GM12878 (cell line): ENCODE results near the gene TPD52L2. TPM values are rescaled to one million over a fixed set of nuclear protein-coding genes. Genes with fewer than 3 reads are reported as not detected.

Experiments used
- EGR1 ChIP-seq, 2 experiments: IDR thresholded peaks; 1 replicate in 1 of 2; 2 replicates in 1 of 2; pipeline ENCODE4 v1.6.1; 2011 to 2012; ENCODE audit warnings: low read depth in 2 of 2, low read length in 2 of 2, borderline replicate concordance in 1 of 2, mild to moderate bottlenecking in 1 of 2, moderate library complexity in 1 of 2
- HDAC2 ChIP-seq: fragments of 200-600 bp; sonication (generic); IDR thresholded peaks from 2 replicates; pipeline ENCODE4 v1.6.1; 2017
- IKZF1 ChIP-seq: fragments of 450-650 bp; conservative IDR thresholded peaks from 2 replicates; pipeline ENCODE4 v1.6.1; 2017; ENCODE audit warnings: antibody characterized with exemption, mild to moderate bottlenecking
- PAX8 ChIP-seq: fragments of 450-650 bp; IDR thresholded peaks from 2 replicates; pipeline ENCODE4 v1.6.1; 2017; ENCODE audit warnings: mild to moderate bottlenecking, moderate library complexity
- POLR2A ChIP-seq: IDR thresholded peaks from 2 replicates; pipeline ENCODE4 v1.6.1; 2011; ENCODE audit warnings: low read depth, mild to moderate bottlenecking, low read length
- SUPT20H ChIP-seq: IDR thresholded peaks from 2 replicates; pipeline ENCODE4 v1.6.1; 2011; ENCODE audit warnings: low read depth, mild to moderate bottlenecking, low read length, moderate library complexity, borderline replicate concordance; ENCODE audit not compliant: control insufficient read depth
- ZBED1 ChIP-seq: IDR thresholded peaks from 2 replicates; pipeline ENCODE4 v1.6.1; 2016; ENCODE audit warnings: borderline replicate concordance
- polyA plus RNA-seq, 11 experiments: library from polyadenylated mRNA; depleted of rRNA in 4 of 11; unstranded in 6 of 11; stranded (reverse) in 5 of 11; fragments of >200 nt; fragmentation: Nextera tagmentation in 4 of 11; fragmentation: Illumina TruSeq in 1 of 11; extraction: Ambion mirVana in 4 of 11; extraction: Trizol in 1 of 11; gene quantifications; 1 replicate in 1 of 11; 2 replicates in 10 of 11; pipeline versions ENCODE4 v1.2.1 to v1.2.3, GENCODE V29; 2011 to 2016; ENCODE audit warnings: inconsistent platforms in 2 of 11, missing spikeins in 2 of 11, low read depth in 1 of 11
- total RNA-seq, 4 experiments: library from RNA; depleted of rRNA in 3 of 4; stranded (reverse); fragments of >200 nt in 3 of 4; fragmentation: Illumina TruSeq in 1 of 4; extraction: Trizol in 1 of 4; gene quantifications; 2 replicates each; pipeline versions ENCODE4 v1.2.1 to v1.2.3, GENCODE V29; 2013 to 2021
- TF ChIP-seq, protein P1 (sequence below): fragments of 450-650 bp; IDR thresholded peaks from 2 replicates; pipeline ENCODE4 v1.6.1; 2017; ENCODE audit warnings: mild to moderate bottlenecking, moderate library complexity
- TF ChIP-seq, protein P2 (sequence below): IDR thresholded peaks from 2 replicates; pipeline ENCODE4 v1.6.1; 2011; ENCODE audit warnings: low read depth, mild to moderate bottlenecking, low read length, moderate library complexity, borderline replicate concordance; ENCODE audit errors: extremely low read depth
- TF ChIP-seq, protein P3 (sequence below): IDR thresholded peaks from 2 replicates; pipeline ENCODE4 v1.6.1; 2012; ENCODE audit warnings: low read depth, low read length, improper control_type of control experiment
- TF ChIP-seq, protein P4 (sequence below), 3 experiments: IDR thresholded peaks in 2 of 3; conservative IDR thresholded peaks in 1 of 3; 2 replicates each; pipeline ENCODE4 v1.5.1; 2011; ENCODE audit warnings: low read depth in 3 of 3, low read length in 3 of 3, mild to moderate bottlenecking in 3 of 3, control low read depth in 2 of 3, moderate library complexity in 2 of 3, inconsistent platforms in 1 of 3, mixed read lengths in 1 of 3; ENCODE audit not compliant: control insufficient read depth in 2 of 3, insufficient read depth in 1 of 3; ENCODE audit errors: extremely low read depth in 1 of 3

The TPD52L2 gene
- total and polyA plus RNA-seq, 10 of the 15 experiments (the other 5 are each of a cell fraction or from before 2014, with no cell fraction given): 1.6 to 71.0 (median 46.3) TPM

DNA sequence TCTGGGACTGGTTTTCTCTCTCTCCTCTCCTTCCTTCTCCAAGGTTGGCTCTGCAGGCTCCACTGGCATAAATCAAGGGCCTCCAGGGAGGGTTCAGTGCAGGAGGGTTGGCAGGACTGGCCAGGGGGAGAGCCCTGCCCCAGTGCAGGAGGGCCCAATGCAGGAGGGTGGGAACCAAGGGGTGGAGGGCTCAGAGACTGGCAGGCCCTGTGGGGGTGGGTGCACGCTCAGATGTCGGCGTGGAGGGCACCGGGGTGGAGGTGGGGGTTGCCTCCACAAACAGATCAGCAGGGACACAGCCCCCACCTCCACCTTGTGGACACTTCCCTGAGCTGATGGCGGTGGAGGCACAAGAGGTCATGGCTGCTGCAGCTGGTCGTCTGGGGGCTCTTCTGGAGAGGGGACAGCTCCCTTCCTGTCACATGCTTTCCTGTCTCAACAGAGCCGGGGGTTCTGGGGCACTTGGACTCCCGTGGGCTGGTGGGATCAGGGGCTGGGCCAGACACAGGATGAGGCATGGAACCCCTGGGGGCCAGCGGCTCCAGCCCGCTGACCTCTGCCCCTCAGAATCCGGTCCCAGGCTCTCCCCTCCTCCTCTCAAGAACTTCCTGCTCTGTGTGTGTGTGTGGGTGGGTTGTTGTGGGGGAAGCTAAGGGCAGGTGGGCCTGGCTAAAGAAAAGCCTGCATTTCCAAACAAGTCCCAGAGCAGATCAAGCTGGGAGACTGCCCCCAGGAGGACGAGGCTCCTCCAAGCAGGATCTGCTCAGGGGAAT is 6.5 kb upstream of the TPD52L2 start (continued):
- TF ChIP-seq, protein P1, sequence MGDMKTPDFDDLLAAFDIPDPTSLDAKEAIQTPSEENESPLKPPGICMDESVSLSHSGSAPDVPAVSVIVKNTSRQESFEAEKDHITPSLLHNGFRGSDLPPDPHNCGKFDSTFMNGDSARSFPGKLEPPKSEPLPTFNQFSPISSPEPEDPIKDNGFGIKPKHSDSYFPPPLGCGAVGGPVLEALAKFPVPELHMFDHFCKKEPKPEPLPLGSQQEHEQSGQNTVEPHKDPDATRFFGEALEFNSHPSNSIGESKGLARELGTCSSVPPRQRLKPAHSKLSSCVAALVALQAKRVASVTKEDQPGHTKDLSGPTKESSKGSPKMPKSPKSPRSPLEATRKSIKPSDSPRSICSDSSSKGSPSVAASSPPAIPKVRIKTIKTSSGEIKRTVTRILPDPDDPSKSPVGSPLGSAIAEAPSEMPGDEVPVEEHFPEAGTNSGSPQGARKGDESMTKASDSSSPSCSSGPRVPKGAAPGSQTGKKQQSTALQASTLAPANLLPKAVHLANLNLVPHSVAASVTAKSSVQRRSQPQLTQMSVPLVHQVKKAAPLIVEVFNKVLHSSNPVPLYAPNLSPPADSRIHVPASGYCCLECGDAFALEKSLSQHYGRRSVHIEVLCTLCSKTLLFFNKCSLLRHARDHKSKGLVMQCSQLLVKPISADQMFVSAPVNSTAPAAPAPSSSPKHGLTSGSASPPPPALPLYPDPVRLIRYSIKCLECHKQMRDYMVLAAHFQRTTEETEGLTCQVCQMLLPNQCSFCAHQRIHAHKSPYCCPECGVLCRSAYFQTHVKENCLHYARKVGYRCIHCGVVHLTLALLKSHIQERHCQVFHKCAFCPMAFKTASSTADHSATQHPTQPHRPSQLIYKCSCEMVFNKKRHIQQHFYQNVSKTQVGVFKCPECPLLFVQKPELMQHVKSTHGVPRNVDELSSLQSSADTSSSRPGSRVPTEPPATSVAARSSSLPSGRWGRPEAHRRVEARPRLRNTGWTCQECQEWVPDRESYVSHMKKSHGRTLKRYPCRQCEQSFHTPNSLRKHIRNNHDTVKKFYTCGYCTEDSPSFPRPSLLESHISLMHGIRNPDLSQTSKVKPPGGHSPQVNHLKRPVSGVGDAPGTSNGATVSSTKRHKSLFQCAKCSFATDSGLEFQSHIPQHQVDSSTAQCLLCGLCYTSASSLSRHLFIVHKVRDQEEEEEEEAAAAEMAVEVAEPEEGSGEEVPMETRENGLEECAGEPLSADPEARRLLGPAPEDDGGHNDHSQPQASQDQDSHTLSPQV: no peak
- TF ChIP-seq HDAC2 (no peak), EGR1 (IDR thresholded peaks at IDR 0.05; ENCODE audit: borderline replicate concordance in 1 of 2, low read depth in 2 of 2, low read length in 2 of 2) (peak in 1 of 2 experiments; percentile 78; a peak in 2 of 3 replicates), ZBED1 (peak; percentile 9; the same call in 1 of the 2 replicates), SUPT20H (no peak), POLR2A (peak; percentile 51), PAX8 (no peak), IKZF1 (peak; percentile 59)
- TF ChIP-seq, protein P2, sequence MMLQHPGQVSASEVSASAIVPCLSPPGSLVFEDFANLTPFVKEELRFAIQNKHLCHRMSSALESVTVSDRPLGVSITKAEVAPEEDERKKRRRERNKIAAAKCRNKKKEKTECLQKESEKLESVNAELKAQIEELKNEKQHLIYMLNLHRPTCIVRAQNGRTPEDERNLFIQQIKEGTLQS: no peak
- TF ChIP-seq, protein P3, sequence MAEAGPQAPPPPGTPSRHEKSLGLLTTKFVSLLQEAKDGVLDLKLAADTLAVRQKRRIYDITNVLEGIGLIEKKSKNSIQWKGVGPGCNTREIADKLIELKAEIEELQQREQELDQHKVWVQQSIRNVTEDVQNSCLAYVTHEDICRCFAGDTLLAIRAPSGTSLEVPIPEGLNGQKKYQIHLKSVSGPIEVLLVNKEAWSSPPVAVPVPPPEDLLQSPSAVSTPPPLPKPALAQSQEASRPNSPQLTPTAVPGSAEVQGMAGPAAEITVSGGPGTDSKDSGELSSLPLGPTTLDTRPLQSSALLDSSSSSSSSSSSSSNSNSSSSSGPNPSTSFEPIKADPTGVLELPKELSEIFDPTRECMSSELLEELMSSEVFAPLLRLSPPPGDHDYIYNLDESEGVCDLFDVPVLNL: no peak
- TF ChIP-seq, protein P4, sequence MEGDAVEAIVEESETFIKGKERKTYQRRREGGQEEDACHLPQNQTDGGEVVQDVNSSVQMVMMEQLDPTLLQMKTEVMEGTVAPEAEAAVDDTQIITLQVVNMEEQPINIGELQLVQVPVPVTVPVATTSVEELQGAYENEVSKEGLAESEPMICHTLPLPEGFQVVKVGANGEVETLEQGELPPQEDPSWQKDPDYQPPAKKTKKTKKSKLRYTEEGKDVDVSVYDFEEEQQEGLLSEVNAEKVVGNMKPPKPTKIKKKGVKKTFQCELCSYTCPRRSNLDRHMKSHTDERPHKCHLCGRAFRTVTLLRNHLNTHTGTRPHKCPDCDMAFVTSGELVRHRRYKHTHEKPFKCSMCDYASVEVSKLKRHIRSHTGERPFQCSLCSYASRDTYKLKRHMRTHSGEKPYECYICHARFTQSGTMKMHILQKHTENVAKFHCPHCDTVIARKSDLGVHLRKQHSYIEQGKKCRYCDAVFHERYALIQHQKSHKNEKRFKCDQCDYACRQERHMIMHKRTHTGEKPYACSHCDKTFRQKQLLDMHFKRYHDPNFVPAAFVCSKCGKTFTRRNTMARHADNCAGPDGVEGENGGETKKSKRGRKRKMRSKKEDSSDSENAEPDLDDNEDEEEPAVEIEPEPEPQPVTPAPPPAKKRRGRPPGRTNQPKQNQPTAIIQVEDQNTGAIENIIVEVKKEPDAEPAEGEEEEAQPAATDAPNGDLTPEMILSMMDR (IDR thresholded peaks at IDR 0.05 in 2 of 3, conservative IDR thresholded peaks at IDR 0.05 in 1 of 3; ENCODE audit: control insufficient read depth in 2 of 3, extremely low read depth in 1 of 3, insufficient read depth in 1 of 3, low read depth in 3 of 3, low read length in 3 of 3): peak in 1 of 3 experiments; percentile 20; a peak in 2 of 6 replicates
